ENCODE measurements around the gene TCTN1.
"Not testable (repeated sequence)": the region's sequence is repeated elsewhere in the genome, so short reads cannot be mapped to it uniquely, and the experiment has no call there.

GRCh38 chr12:110654238-110654637 is 40.3 kb downstream of the TCTN1 start:
- TF ChIP-seq EZH2 (optimal IDR thresholded peaks at IDR 0.05; ENCODE audit: low read depth, low read length); CTCF (IDR thresholded peaks at IDR 0.05; ENCODE audit: low read length); EZH2phosphoT487 (IDR thresholded peaks at IDR 0.05; ENCODE audit: low read length): not testable (repeated sequence)

Measured in MM.1S (cell line).